ENCODE data around the gene B4GALNT1. TPM values are rescaled to one million over a fixed set of nuclear protein-coding genes. Genes with fewer than 3 reads are reported as not detected.
A peak's percentile ranks its signal among the peaks of the same experiment; 100 is the strongest.

Gene B4GALNT1
- total and polyA plus RNA-seq, 2 of the 13 experiments (the other 11 are each of a cell fraction or from before 2014, with no cell fraction given) = 4.5 to 5.4 TPM

GRCh38 chr12:57604992-57605810, 27.8 kb downstream of the B4GALNT1 start (continued):
- TF ChIP-seq GMEB2 (CRISPR knock-in tag; IDR thresholded peaks at IDR 0.05; ENCODE audit: low read depth) = no peak
- no peak for TF ChIP-seq KDM5B (CRISPR knock-in tag; IDR thresholded peaks at IDR 0.05; ENCODE audit: borderline replicate concordance)
- TF ChIP-seq FOXO1 (CRISPR knock-in tag; IDR thresholded peaks at IDR 0.05) = no peak
- no peak for TF ChIP-seq ZNF816 (CRISPR knock-in tag; IDR thresholded peaks at IDR 0.05; ENCODE audit: borderline replicate concordance)
- no peak for TF ChIP-seq PCBP2 (optimal IDR thresholded peaks at IDR 0.05; ENCODE audit: low read depth, low read length, poor library complexity, severe bottlenecking)
- TF ChIP-seq TFAP4 (IDR thresholded peaks at IDR 0.05; ENCODE audit: borderline replicate concordance, low read depth) = peak; percentile 23; the same call in 1 of the 2 replicates
- TF ChIP-seq MAF1 (CRISPR knock-in tag; IDR thresholded peaks at IDR 0.05; ENCODE audit: borderline replicate concordance) = no peak
- no peak for TF ChIP-seq CEBPG (CRISPR knock-in tag; IDR thresholded peaks at IDR 0.05)
- 0 out of 2 replicates have a peak, but pooled peaks have one; percentile 10 for TF ChIP-seq TBX2 (CRISPR knock-in tag; IDR thresholded peaks at IDR 0.05; ENCODE audit: borderline replicate concordance)
- peak; percentile 59; the same call in 1 of the 2 replicates for TF ChIP-seq ZFX (CRISPR knock-in tag; IDR thresholded peaks at IDR 0.05; ENCODE audit: low read depth)
- TF ChIP-seq ZNF264 (CRISPR knock-in tag; IDR thresholded peaks at IDR 0.05) = no peak
- peak; percentile 14; the same call in 1 of the 2 replicates for TF ChIP-seq ZNF280B (CRISPR knock-in tag; IDR thresholded peaks at IDR 0.05; ENCODE audit: borderline replicate concordance)
- TF ChIP-seq ZNF557 (CRISPR knock-in tag; IDR thresholded peaks at IDR 0.05) = no peak
- no peak for TF ChIP-seq SMARCE1 (IDR thresholded peaks at IDR 0.05; ENCODE audit: borderline replicate concordance)
- TF ChIP-seq MAFK (conservative IDR thresholded peaks at IDR 0.05 in 1 of 2, IDR thresholded peaks at IDR 0.05 in 1 of 2; ENCODE audit: low read length in 2 of 2) = no peak
- no peak for TF ChIP-seq ATF3 (CRISPR knock-in tag; IDR thresholded peaks at IDR 0.05)
- 0 out of 2 replicates have a peak, but pooled peaks have one; percentile 8 for TF ChIP-seq SAP130 (CRISPR knock-in tag; IDR thresholded peaks at IDR 0.05; ENCODE audit: low read depth)
- 0 out of 2 replicates have a peak, but pooled peaks have one; percentile 22 for TF ChIP-seq SMAD1 (CRISPR knock-in tag; IDR thresholded peaks at IDR 0.05; ENCODE audit: borderline replicate concordance, low read depth)
- peak; percentile 15; the same call in 1 of the 2 replicates for TF ChIP-seq UBTF (CRISPR knock-in tag; IDR thresholded peaks at IDR 0.05)
- no peak for TF ChIP-seq ZNF350 (CRISPR knock-in tag; IDR thresholded peaks at IDR 0.05; ENCODE audit: borderline replicate concordance, low read depth)
- TF ChIP-seq ATF4 (CRISPR knock-in tag; IDR thresholded peaks at IDR 0.05) = 0 out of 4 replicates have a peak, but pooled peaks of 1 of the 2 experiments have one; percentile 21
